SW480 (cell line): ENCODE data around the gene REC114.
"Not testable (repeated sequence)": the region's sequence is repeated elsewhere in the genome, so short reads cannot be mapped to it uniquely, and the experiment has no call there.

Source experiments
- DNase-seq: peaks from one replicate; pipeline ENCODE4 v3.0.0-alpha.2; 2016; ENCODE audit warnings: low spot score

Gene REC114

GRCh38 chr15:73530649-73531048 lies 87.7 kb downstream of the REC114 start:
- DNase-seq: no peak

DNA sequence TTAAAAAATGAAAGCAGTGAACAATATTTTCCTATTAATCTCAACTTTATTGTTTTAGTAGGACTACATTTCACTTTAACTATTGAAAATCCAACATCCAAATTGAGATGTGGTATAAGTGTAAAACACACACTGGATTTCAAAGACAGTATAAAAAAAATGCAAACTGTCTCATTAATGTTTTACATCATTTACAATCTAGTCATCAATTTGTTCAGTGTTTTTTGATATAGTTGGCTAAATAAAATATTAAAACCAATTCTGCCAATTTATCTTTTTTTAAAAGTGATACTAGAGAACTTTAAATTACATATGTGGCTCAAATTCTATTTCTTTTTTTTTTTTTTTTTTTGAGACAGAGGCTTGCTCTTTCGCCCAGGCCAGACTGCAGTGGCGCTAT lies 95.2 kb downstream of the REC114 start:
- DNase-seq: no peak

DNA sequence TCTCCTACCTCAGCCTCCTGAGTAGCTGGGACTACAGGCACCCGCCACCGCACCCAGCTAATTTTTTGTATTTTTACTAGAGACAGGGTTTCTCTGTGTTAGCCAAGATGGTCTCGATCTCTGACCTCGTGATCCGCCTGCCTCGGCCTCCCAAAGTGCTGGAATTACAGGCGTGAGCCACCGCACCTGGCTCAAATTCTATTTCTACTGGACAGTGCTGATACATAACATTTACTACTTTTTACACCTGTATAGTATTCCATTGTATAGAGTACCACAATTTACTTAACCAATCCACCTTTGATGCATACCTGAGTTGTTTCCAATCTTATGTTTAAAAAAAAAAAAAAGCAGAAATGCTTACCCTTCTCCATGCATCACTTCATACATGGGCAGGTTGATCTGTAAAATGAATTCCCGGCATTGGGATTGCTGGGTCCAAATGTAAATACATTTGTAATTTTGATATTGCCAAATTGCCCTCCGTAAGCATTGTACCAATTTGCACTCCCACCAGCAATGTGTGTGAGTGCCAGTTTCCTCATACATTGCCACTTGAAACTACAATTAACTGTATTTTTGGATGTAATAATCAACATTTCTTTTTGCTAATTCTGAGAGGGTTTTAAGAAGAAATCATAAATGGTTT lies 95.7 kb downstream of the REC114 start:
- no peak for DNase-seq

GRCh38 chr15:73539212-73540128 lies 96.5 kb downstream of the REC114 start:
- DNase-seq: no peak

GRCh38 chr15:73540161-73540560 lies 97.2 kb downstream of the REC114 start:
- no peak for DNase-seq

DNA sequence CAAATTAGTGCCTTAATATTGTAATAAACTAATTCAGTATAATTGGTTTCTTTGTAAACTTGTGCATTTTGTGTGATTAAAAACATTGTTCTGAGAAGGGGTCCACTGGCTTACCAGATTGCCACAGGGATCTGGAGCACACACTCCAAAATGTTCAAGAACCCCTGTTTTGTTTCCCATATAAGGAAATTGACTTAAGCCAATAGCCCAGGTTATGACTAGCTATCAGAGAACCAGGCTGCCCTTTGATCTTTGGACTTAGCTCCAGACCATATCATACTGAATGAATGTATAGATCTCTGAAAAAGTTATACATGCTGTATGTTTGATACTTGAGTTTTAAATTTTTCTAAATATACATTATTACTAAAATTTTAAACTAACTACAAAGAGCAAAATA lies 98.5 kb downstream of the REC114 start:
- peak; percentile 13 for DNase-seq

GRCh38 chr15:73548925-73549324 lies 106.0 kb downstream of the REC114 start:
- not testable (repeated sequence) for DNase-seq

- DNase-seq: peak; percentile 6
Measured at GRCh38 chr15:73550190-73550589, 107.2 kb downstream of the REC114 start.

GRCh38 chr15:73555080-73555479 lies 112.1 kb downstream of the REC114 start:
- DNase-seq: no peak

DNA sequence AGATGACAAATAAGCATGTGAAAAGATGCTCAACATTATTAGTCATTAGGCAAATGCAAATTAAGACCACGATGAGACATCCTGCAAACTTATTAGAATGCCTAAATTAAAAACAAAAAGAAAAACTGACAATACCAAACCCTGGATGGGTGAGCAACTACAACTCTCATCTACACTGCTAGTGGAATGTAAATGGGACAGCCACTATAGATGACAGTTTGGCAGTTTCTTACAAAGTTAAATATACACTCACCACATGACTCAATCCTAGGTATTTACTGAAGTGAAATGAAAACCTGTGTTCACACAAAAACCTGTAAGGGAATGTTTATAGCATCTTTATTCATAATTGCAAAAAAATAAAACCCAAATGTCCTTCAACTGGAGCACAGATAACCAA lies 115.6 kb downstream of the REC114 start:
- no peak for DNase-seq

- peak; percentile 71 for DNase-seq
Measured at GRCh38 chr15:73560501-73561117, 117.6 kb downstream of the REC114 start.

DNA sequence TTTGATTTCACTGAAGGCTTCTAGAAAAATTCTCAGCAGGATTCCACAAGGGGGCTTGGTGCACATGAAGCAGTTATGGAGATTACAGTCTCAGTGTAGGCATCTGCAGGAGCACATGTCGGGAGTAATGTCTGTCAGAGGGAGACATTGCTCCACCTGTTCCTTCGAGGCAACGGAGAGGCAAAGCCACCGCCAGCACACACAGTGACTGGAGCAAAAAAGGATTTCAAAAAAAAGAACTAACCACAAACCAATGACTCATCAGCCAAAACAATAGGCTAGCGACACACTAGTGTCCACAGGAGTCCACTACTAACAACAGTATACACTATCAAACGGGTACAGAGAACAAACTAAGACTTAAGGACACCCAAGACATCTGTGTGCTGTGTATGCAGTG lies 121.3 kb downstream of the REC114 start:
- DNase-seq: peak; percentile 82

DNA sequence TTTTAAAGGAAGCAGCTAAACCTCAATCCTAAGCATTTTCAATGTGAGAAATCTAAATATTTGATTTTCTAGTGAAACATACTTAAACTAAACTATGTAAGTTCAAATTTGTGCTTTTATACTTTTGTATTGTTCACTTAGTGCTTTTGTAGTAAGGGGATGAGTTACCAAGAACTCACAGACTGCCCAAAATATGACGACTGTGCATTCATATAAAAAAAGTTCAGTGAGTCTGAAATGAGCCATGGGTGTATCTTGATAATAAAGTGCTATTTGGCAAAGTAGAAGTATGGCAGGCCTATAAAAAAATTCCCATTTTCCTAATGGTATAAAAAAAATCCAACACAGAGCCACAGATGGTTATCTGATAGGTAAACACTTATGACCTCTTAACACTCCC lies 124.1 kb downstream of the REC114 start:
- no peak for DNase-seq

DNA sequence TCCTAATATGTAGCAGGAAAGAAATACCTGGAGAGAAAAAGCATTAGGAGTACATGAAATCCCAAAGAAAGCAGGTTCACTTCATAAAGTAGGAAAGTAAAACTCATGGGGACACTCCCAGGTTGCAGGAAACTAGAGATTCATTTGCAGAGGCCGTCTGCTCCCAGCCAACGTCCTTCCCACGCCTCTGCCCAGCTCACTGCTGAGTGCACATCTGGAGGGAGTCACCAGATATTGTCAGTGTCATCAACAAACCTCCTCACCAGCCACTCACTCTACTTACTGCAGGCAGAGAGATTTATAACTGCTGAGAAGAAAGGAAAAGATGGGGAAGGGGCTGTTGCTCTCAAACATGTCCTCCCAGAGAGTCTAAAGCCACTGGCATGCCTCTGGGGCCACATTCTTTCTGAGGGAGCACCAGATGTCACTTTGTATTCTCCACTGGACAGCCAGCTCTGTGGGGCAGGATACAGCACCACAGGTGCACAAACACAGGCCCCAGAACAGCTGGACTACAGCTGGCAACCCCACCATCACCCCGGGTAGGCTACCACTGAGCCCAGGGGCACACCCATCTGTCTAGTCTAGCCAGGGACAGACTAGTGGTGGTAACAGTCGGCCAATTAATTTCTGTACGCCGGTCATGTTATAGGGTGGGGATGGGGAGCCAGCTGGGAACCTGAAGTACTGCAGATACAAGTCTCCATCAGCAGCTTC lies 125.8 kb downstream of the REC114 start:
- DNase-seq: no peak

- DNase-seq: no peak
Measured at GRCh38 chr15:73569361-73569760, 126.4 kb downstream of the REC114 start.

GRCh38 chr15:73570355-73571032 lies 127.5 kb downstream of the REC114 start:
- no peak for DNase-seq

DNA sequence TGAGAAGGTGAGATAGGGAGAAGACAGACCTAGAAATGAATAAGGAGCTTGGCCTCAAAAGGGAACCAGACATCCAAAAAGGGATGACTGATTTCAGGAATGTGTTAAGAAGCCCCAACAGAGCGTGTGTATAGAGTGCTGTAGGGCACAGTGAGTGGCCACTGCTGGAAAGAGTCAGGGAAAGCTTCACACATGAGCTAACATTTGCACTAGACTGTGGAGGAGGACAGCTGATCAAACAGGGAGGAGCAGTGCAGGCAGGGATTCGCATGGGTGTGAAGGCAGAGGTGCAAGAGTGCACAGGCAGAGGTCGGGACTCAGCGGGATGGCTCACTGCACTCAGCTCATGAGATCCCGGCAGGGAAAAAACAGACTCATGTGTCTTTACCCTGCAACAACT lies 128.4 kb downstream of the REC114 start:
- DNase-seq: no peak

DNA sequence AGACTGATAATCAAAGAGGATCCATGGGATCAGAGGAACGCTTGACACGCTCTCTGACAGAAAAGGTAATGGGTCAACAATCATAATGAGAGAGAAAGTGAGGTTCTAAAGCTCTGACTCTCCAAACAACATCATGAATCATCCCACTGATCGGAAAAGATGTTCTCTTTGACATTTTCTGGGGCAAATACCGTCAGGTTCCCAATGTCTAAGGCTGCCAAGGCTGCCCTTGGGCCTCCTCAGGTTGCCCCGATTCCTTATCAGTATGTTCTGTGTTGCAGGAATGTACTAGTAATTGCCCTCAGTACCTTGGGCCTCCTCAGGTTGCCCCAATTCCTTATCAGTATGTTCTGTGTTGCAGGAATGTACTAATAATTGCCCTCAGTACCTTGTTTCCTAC lies 129.3 kb downstream of the REC114 start:
- no peak for DNase-seq

- no peak for DNase-seq
Measured at GRCh38 chr15:73573037-73573436, 130.1 kb downstream of the REC114 start.

DNA sequence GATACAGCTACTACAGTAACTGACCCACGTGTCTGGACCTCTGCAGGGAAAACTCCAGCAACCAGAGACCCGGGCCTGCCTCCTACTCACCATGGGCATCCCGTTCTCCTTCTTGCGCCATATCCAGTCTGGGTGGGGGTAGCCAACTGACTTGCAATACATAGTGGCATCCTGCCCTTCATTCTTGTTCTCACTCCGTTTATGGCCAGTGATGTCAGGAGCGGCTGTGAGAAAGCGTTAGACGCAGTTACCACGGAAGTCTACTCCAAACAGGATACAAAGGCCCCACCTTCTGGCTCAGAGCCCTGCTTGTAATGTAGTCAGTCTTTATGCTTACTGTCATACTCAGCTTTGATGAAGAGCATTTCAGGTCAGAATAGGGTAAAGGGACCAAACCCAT lies 130.6 kb downstream of the REC114 start:
- DNase-seq: no peak

- DNase-seq: no peak
Measured at GRCh38 chr15:73575636-73576247, 132.8 kb downstream of the REC114 start.
